Activated CD8-positive, alpha-beta T cell treated with anti-CD3 and anti-CD28 coated beads for 36 hours (primary cell): ENCODE data around the gene ASTN2. TPM values are rescaled to one million over a fixed set of nuclear protein-coding genes. Genes with fewer than 3 reads are reported as not detected.
"Not testable (repeated sequence)": the region's sequence is repeated elsewhere in the genome, so short reads cannot be mapped to it uniquely, and the experiment has no call there.

Experiments used
- ATAC-seq: fragments of 200-7000 bp; cut with Tn5 transposase; one replicate; pipeline ENCODE4 v1.10.0; 2021; ENCODE audit warnings: mild to moderate bottlenecking, moderate library complexity
- CTCF ChIA-PET: fragments of 350-600 bp; sonication (Branson Sonifier 250); formaldehyde crosslinking; loops from one replicate; lab custom pipeline; 2021; ENCODE audit warnings: antibody characterized with exemption; lab: Charles Lee
- POLR2A ChIA-PET: fragments of 350-600 bp; sonication (Branson Sonifier 250); formaldehyde crosslinking; loops from one replicate; lab custom pipeline; 2021; ENCODE audit warnings: antibody characterized with exemption; lab: Charles Lee
- DNase-seq: peaks from one replicate; pipeline ENCODE4 v3.0.0-alpha.2; 2020
- H3K27ac Mint-ChIP-seq: one replicate; pipeline ENCODE4 v1.8.0; 2021; ENCODE audit warnings: mild to moderate bottlenecking, mixed read lengths
- H3K27me3 Mint-ChIP-seq: one replicate; pipeline ENCODE4 v1.8.0; 2021; ENCODE audit warnings: mixed read lengths
- H3K36me3 Mint-ChIP-seq: one replicate; pipeline ENCODE4 v1.8.0; 2021; ENCODE audit warnings: low read depth, mixed read lengths
- H3K4me1 Mint-ChIP-seq: one replicate; pipeline ENCODE4 v1.8.0; 2021; ENCODE audit warnings: low read depth, mixed read lengths
- H3K4me3 Mint-ChIP-seq: one replicate; pipeline ENCODE4 v1.8.0; 2021; ENCODE audit warnings: mild to moderate bottlenecking, moderate library complexity, mixed read lengths
- H3K9me3 Mint-ChIP-seq: one replicate; pipeline ENCODE4 v1.8.0; 2021; ENCODE audit warnings: mixed read lengths
- CTCF ChIP-seq: fragments of 200-600 bp; IDR thresholded peaks from one replicate; pipeline ENCODE4 v1.8.0; 2022; ENCODE audit warnings: antibody characterized with exemption, mild to moderate bottlenecking
- intact Hi-C: fragments of 100-400 bp; cut with micrococcal nuclease; formaldehyde crosslinking; loops from one replicate; pipeline ENCODE4 v1.10.0; 2022
- total RNA-seq, 2 experiments: library from RNA; stranded (reverse); gene quantifications; one replicate each; pipeline ENCODE4 v1.2.3, GENCODE V29; 2021

ASTN2 gene
- total RNA-seq, 2 experiments from 2014 or later, result 5.2 to 5.7 TPM

GRCh38 chr9:116897201-116897600 lies 517.7 kb downstream of the ASTN2 start:
- peaks cover 18% of the 10 kb centered on the region for H3K9me3 Mint-ChIP-seq
- no peak for ATAC-seq
- POLR2A ChIA-PET, result no interaction called here

GRCh38 chr9:116895961-116896360 lies 518.9 kb downstream of the ASTN2 start:
- Mint-ChIP-seq H3K4me1 (no peaks in the 10 kb centered on the region), H3K9me3 (peaks cover 17% of the 10 kb centered on the region), H3K27me3 (peaks cover 1% of the 10 kb centered on the region), H3K36me3 (no peaks in the 10 kb centered on the region), H3K27ac (no peak overlapping the region), H3K4me3 (no peak overlapping the region)
- no peak for TF ChIP-seq CTCF
- no peak for ATAC-seq
- DNase-seq, result no peak
- intact Hi-C loops, result no loop called here
- POLR2A ChIA-PET, result no interaction called here
- CTCF ChIA-PET, result no interaction called here

More at GRCh38 chr9:116897201-116897600, 517.7 kb downstream of the ASTN2 start:
- intact Hi-C loops, result no loop called here
- DNase-seq, result no peak
- Mint-ChIP-seq H3K27me3 (peaks cover 1% of the 10 kb centered on the region), H3K36me3 (no peaks in the 10 kb centered on the region), H3K27ac (no peak overlapping the region), H3K4me1 (no peaks in the 10 kb centered on the region), H3K4me3 (no peak overlapping the region)
- CTCF ChIA-PET, result no interaction called here
- TF ChIP-seq CTCF, result no peak

- no peak for ATAC-seq
- ChIA-PET CTCF (no interaction called here), POLR2A (no interaction called here)
- intact Hi-C loops, result no loop called here
- Mint-ChIP-seq H3K36me3 (no peaks in the 10 kb centered on the region), H3K4me3 (no peak overlapping the region), H3K27me3 (peaks cover 1% of the 10 kb centered on the region), H3K27ac (no peak overlapping the region), H3K4me1 (no peaks in the 10 kb centered on the region), H3K9me3 (no peaks in the 10 kb centered on the region)
- TF ChIP-seq CTCF, result no peak
- no peak for DNase-seq
Measured at GRCh38 chr9:116891424-116891823, 523.4 kb downstream of the ASTN2 start.

- ATAC-seq, DNase-seq, POLR2A ChIA-PET: not testable (repeated sequence)
Measured at GRCh38 chr9:116888476-116888875, 526.4 kb downstream of the ASTN2 start.

GRCh38 chr9:116888066-116888465 lies 526.8 kb downstream of the ASTN2 start:
- no peaks in the 10 kb centered on the region for H3K9me3 Mint-ChIP-seq
- no peaks in the 10 kb centered on the region for H3K4me1 Mint-ChIP-seq
- no peak overlapping the region for H3K27ac Mint-ChIP-seq
- H3K36me3 Mint-ChIP-seq, result no peaks in the 10 kb centered on the region
- no peak overlapping the region for H3K4me3 Mint-ChIP-seq
- no peak for DNase-seq
- no peaks in the 10 kb centered on the region for H3K27me3 Mint-ChIP-seq
- intact Hi-C loops, result no loop called here
- ATAC-seq, result no peak
- POLR2A ChIA-PET, result no interaction called here
- no peak for TF ChIP-seq CTCF
- CTCF ChIA-PET, result no interaction called here

More at GRCh38 chr9:116888476-116888875, 526.4 kb downstream of the ASTN2 start:
- CTCF ChIA-PET, H3K4me1 Mint-ChIP-seq, H3K4me3 Mint-ChIP-seq, H3K27me3 Mint-ChIP-seq, H3K27ac Mint-ChIP-seq, H3K36me3 Mint-ChIP-seq, H3K9me3 Mint-ChIP-seq, intact Hi-C loops: not testable (repeated sequence)

- H3K4me3 Mint-ChIP-seq, result no peak overlapping the region
- intact Hi-C loops, result no loop called here
- no peak overlapping the region for H3K27ac Mint-ChIP-seq
- no peaks in the 10 kb centered on the region for H3K36me3 Mint-ChIP-seq
- H3K27me3 Mint-ChIP-seq, result peaks cover 1% of the 10 kb centered on the region
- CTCF ChIA-PET, result no interaction called here
- H3K4me1 Mint-ChIP-seq, result no peaks in the 10 kb centered on the region
- DNase-seq (no peak), ATAC-seq (no peak)
- no peaks in the 10 kb centered on the region for H3K9me3 Mint-ChIP-seq
- POLR2A ChIA-PET, result no interaction called here
- no peak for TF ChIP-seq CTCF
Measured at GRCh38 chr9:116883676-116884075, 531.2 kb downstream of the ASTN2 start.
